ENCODE data around the gene PKP2.

The PKP2 gene

GRCh38 chr12:32896432-32897280 lies at the start of gene PKP2:
Gene PKP2 (minus strand): TSS chr12:32896777. CDS start chr12:32896731, 46 bp downstream.
- Mint-ChIP-seq H3K36me3 (ENCODE audit: low read depth) (no peaks in the 10 kb centered on the region), H3K27ac (no peak within 1 kb of the TSS), H3K4me1 (ENCODE audit: low read depth) (peaks cover 6% of the 10 kb centered on the region), H3K27me3 (ENCODE audit: low read depth) (peaks cover 63% of the 10 kb centered on the region), H3K9me3 (no peaks in the 10 kb centered on the region), H3K4me3 (peak within 1 kb of the TSS; percentile 65)

GRCh38 chr12:32944195-32944594 lies 47.6 kb upstream of the PKP2 start:
- no peaks in the 10 kb centered on the region for H3K9me3 Mint-ChIP-seq
- H3K4me3 Mint-ChIP-seq: no peak overlapping the region
- no peaks in the 10 kb centered on the region for H3K36me3 Mint-ChIP-seq (ENCODE audit: low read depth)
- H3K27ac Mint-ChIP-seq: no peak overlapping the region
- H3K27me3 Mint-ChIP-seq (ENCODE audit: low read depth): no peaks in the 10 kb centered on the region
- H3K4me1 Mint-ChIP-seq (ENCODE audit: low read depth): no peaks in the 10 kb centered on the region

- Mint-ChIP-seq H3K27me3 (ENCODE audit: low read depth) (no peaks in the 10 kb centered on the region), H3K27ac (no peak overlapping the region), H3K4me3 (no peak overlapping the region), H3K4me1 (ENCODE audit: low read depth) (no peaks in the 10 kb centered on the region), H3K36me3 (ENCODE audit: low read depth) (no peaks in the 10 kb centered on the region), H3K9me3 (no peaks in the 10 kb centered on the region)
Measured at GRCh38 chr12:32939801-32940200, 43.2 kb upstream of the PKP2 start.

GRCh38 chr12:32926963-32927362 lies 30.4 kb upstream of the PKP2 start:
- Mint-ChIP-seq H3K27ac (no peak overlapping the region), H3K9me3 (no peaks in the 10 kb centered on the region), H3K27me3 (ENCODE audit: low read depth) (no peaks in the 10 kb centered on the region), H3K4me3 (no peak overlapping the region), H3K4me1 (ENCODE audit: low read depth) (no peaks in the 10 kb centered on the region), H3K36me3 (ENCODE audit: low read depth) (no peaks in the 10 kb centered on the region)

- no peaks in the 10 kb centered on the region for H3K4me1 Mint-ChIP-seq (ENCODE audit: low read depth)
- H3K27ac Mint-ChIP-seq: no peak overlapping the region
- H3K4me3 Mint-ChIP-seq: no peak overlapping the region
- H3K27me3 Mint-ChIP-seq (ENCODE audit: low read depth): no peaks in the 10 kb centered on the region
- no peaks in the 10 kb centered on the region for H3K9me3 Mint-ChIP-seq
- H3K36me3 Mint-ChIP-seq (ENCODE audit: low read depth): no peaks in the 10 kb centered on the region
Measured at GRCh38 chr12:32926356-32926755, 29.8 kb upstream of the PKP2 start.

- no peaks in the 10 kb centered on the region for H3K27me3 Mint-ChIP-seq (ENCODE audit: low read depth)
- H3K27ac Mint-ChIP-seq: no peak overlapping the region
- H3K4me3 Mint-ChIP-seq: no peak overlapping the region
- no peaks in the 10 kb centered on the region for H3K4me1 Mint-ChIP-seq (ENCODE audit: low read depth)
- no peaks in the 10 kb centered on the region for H3K36me3 Mint-ChIP-seq (ENCODE audit: low read depth)
- no peaks in the 10 kb centered on the region for H3K9me3 Mint-ChIP-seq
Measured at GRCh38 chr12:32922546-32923297, 26.1 kb upstream of the PKP2 start.

GRCh38 chr12:32921397-32921796 lies 24.8 kb upstream of the PKP2 start:
- no peaks in the 10 kb centered on the region for H3K27me3 Mint-ChIP-seq (ENCODE audit: low read depth)
- no peak overlapping the region for H3K27ac Mint-ChIP-seq
- H3K36me3 Mint-ChIP-seq (ENCODE audit: low read depth): no peaks in the 10 kb centered on the region
- H3K4me1 Mint-ChIP-seq (ENCODE audit: low read depth): no peaks in the 10 kb centered on the region
- no peaks in the 10 kb centered on the region for H3K9me3 Mint-ChIP-seq
- no peak overlapping the region for H3K4me3 Mint-ChIP-seq

- H3K4me3 Mint-ChIP-seq: no peak overlapping the region
Measured at GRCh38 chr12:32920506-32921085, 24.0 kb upstream of the PKP2 start.

GRCh38 chr12:32918890-32919801 lies 22.6 kb upstream of the PKP2 start:
- Mint-ChIP-seq H3K27ac (no peak overlapping the region), H3K4me1 (ENCODE audit: low read depth) (no peaks in the 10 kb centered on the region), H3K27me3 (ENCODE audit: low read depth) (no peaks in the 10 kb centered on the region), H3K4me3 (no peak overlapping the region), H3K9me3 (no peaks in the 10 kb centered on the region), H3K36me3 (ENCODE audit: low read depth) (no peaks in the 10 kb centered on the region)

More at GRCh38 chr12:32920506-32921085, 24.0 kb upstream of the PKP2 start:
- Mint-ChIP-seq H3K36me3 (ENCODE audit: low read depth) (no peaks in the 10 kb centered on the region), H3K27ac (no peak overlapping the region), H3K27me3 (ENCODE audit: low read depth) (no peaks in the 10 kb centered on the region), H3K4me1 (ENCODE audit: low read depth) (no peaks in the 10 kb centered on the region), H3K9me3 (no peaks in the 10 kb centered on the region)

GRCh38 chr12:32917094-32917611 lies 20.6 kb upstream of the PKP2 start:
- Mint-ChIP-seq H3K27ac (no peak overlapping the region), H3K9me3 (no peaks in the 10 kb centered on the region), H3K27me3 (ENCODE audit: low read depth) (no peaks in the 10 kb centered on the region), H3K36me3 (ENCODE audit: low read depth) (no peaks in the 10 kb centered on the region), H3K4me1 (ENCODE audit: low read depth) (no peaks in the 10 kb centered on the region), H3K4me3 (no peak overlapping the region)

GRCh38 chr12:32907898-32908476 lies 11.4 kb upstream of the PKP2 start:
- H3K27me3 Mint-ChIP-seq (ENCODE audit: low read depth): peaks cover 6% of the 10 kb centered on the region
- no peak overlapping the region for H3K27ac Mint-ChIP-seq
- H3K4me3 Mint-ChIP-seq: no peak overlapping the region
- H3K36me3 Mint-ChIP-seq (ENCODE audit: low read depth): no peaks in the 10 kb centered on the region
- no peaks in the 10 kb centered on the region for H3K9me3 Mint-ChIP-seq
- no peaks in the 10 kb centered on the region for H3K4me1 Mint-ChIP-seq (ENCODE audit: low read depth)

GRCh38 chr12:32907166-32907565 lies 10.6 kb upstream of the PKP2 start:
- Mint-ChIP-seq H3K4me3 (no peak overlapping the region), H3K27ac (no peak overlapping the region), H3K4me1 (ENCODE audit: low read depth) (no peaks in the 10 kb centered on the region), H3K36me3 (ENCODE audit: low read depth) (no peaks in the 10 kb centered on the region), H3K9me3 (no peaks in the 10 kb centered on the region), H3K27me3 (ENCODE audit: low read depth) (peaks cover 6% of the 10 kb centered on the region)

GRCh38 chr12:32906399-32907165 lies 10.0 kb upstream of the PKP2 start:
- H3K36me3 Mint-ChIP-seq (ENCODE audit: low read depth): no peaks in the 10 kb centered on the region
- no peaks in the 10 kb centered on the region for H3K9me3 Mint-ChIP-seq
- H3K4me3 Mint-ChIP-seq: no peak overlapping the region
- H3K27ac Mint-ChIP-seq: no peak overlapping the region
- H3K4me1 Mint-ChIP-seq (ENCODE audit: low read depth): no peaks in the 10 kb centered on the region
- H3K27me3 Mint-ChIP-seq (ENCODE audit: low read depth): peaks cover 6% of the 10 kb centered on the region
